ENCODE data around the gene PXMP2.

DNA sequence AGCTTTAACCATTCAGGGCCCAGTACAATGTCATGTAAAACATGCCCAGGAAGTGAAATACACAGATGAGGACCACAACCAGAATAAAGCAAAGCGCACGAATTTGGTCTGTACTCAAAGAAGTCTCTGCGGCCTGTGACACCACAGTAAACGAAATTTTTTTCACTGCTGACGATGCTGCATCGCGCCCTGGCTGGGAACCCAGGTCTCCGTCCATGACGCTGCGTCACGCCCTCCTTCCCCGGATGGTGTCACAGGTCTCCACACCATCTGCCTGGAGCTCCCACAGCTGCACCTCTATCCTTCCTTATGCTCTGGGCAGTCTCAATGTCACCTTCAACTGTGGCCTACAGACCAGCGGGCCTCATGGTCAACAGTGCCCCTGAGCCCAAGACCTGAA, 56.4 kb downstream of the PXMP2 start:
- TF ChIP-seq POLR2A (IDR thresholded peaks at IDR 0.05; ENCODE audit: low read length) = no peak
- no peak for TF ChIP-seq GATA1 (IDR thresholded peaks at IDR 0.05; ENCODE audit: low read depth, low read length)

Data from erythroblast (primary cell).